ENCODE measurements around the gene CREB3L2. TPM values are rescaled to one million over a fixed set of nuclear protein-coding genes. Genes with fewer than 3 reads are reported as not detected.

CREB3L2 gene
- polyA plus RNA-seq, 3 donors = 6.9 to 12.9 (median 11.9) TPM

DNA sequence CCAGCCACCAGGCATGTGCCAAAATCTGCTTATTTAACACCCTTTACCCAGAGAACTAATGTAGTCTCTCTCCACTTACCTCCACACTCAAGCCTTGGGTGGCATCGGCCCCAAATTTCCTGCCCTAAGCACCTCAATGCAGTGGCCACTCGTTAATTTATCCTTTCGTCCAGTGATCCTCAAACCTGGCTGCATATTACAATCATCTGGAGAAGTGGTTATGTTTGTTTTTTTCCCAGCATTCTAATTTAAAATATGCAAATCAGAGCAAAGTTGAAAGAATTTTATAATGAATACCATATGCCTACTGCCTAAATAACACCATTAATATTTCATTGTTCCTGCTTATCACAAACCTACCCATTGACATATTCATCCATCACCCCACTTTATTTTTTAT lies 25.7 kb downstream of the CREB3L2 start:
- Mint-ChIP-seq H3K4me1 (peaks cover 23% of the 10 kb centered on the region), H3K9me3 (peaks cover 0 to under 1% (median 0%) of the 10 kb centered on the region in 7 donors), H3K4me3 (no peak overlapping the region), H3K27ac (peak overlapping the region in 1 of 7 donors; percentile 51), H3K36me3 (peaks cover 3 to 25% of the 10 kb centered on the region in 2 donors), H3K27me3 (ENCODE audit: low read depth in 3 of 3) (peaks cover 0 to 3% (median 0%) of the 10 kb centered on the region in 3 donors)
- Histone ChIP-seq H3K79me2 (ENCODE audit: insufficient read depth, low read length) (peaks cover 87% of the 10 kb centered on the region), H3K9ac (ENCODE audit: insufficient read depth, low read length, poor library complexity, severe bottlenecking) (no peak overlapping the region), H3K4me2 (replicated peaks; ENCODE audit: extremely low read depth, low read length, poor library complexity, severe bottlenecking) (no peak overlapping the region), H3K27me3 (ENCODE audit: control insufficient read depth in 2 of 2, insufficient read depth in 2 of 2, low read length in 2 of 2) (no peaks in the 10 kb centered on the region), H3K4me1 (ENCODE audit: control insufficient read depth in 1 of 2, insufficient read depth in 2 of 2, low read length in 2 of 2) (peaks cover 0 to 3% of the 10 kb centered on the region in 2 donors), H2AFZ (ENCODE audit: insufficient read depth, low read depth, low read length, poor library complexity, severe bottlenecking) (no peak overlapping the region), H3K4me3 (replicated peaks in 1 of 3; ENCODE audit: low read depth in 2 of 3, low read length in 3 of 3) (no peak overlapping the region), H4K20me1 (ENCODE audit: insufficient read depth, low read length) (peaks cover 17% of the 10 kb centered on the region), H3K36me3 (replicated peaks in 1 of 2; ENCODE audit: control insufficient read depth in 1 of 2, insufficient read depth in 2 of 2, low read length in 2 of 2) (no peaks in the 10 kb centered on the region), H3K27ac (ENCODE audit: low read depth in 1 of 2, low read length in 2 of 2) (no peak overlapping the region), H3K9me3 (replicated peaks in 1 of 2; ENCODE audit: control insufficient read depth in 1 of 2, insufficient read depth in 1 of 2, low read length in 2 of 2) (no peaks in the 10 kb centered on the region)
- TF ChIP-seq, protein P1, sequence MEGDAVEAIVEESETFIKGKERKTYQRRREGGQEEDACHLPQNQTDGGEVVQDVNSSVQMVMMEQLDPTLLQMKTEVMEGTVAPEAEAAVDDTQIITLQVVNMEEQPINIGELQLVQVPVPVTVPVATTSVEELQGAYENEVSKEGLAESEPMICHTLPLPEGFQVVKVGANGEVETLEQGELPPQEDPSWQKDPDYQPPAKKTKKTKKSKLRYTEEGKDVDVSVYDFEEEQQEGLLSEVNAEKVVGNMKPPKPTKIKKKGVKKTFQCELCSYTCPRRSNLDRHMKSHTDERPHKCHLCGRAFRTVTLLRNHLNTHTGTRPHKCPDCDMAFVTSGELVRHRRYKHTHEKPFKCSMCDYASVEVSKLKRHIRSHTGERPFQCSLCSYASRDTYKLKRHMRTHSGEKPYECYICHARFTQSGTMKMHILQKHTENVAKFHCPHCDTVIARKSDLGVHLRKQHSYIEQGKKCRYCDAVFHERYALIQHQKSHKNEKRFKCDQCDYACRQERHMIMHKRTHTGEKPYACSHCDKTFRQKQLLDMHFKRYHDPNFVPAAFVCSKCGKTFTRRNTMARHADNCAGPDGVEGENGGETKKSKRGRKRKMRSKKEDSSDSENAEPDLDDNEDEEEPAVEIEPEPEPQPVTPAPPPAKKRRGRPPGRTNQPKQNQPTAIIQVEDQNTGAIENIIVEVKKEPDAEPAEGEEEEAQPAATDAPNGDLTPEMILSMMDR (IDR thresholded peaks at IDR 0.05) = no peak
- WGBS (ENCODE audit: insufficient coverage) = no CpG with 5 or more reads among the region's 3 CpGs
- intact Hi-C loops (cut with micrococcal nuclease) = no loop called here
- DNase-seq = no peak

DNA sequence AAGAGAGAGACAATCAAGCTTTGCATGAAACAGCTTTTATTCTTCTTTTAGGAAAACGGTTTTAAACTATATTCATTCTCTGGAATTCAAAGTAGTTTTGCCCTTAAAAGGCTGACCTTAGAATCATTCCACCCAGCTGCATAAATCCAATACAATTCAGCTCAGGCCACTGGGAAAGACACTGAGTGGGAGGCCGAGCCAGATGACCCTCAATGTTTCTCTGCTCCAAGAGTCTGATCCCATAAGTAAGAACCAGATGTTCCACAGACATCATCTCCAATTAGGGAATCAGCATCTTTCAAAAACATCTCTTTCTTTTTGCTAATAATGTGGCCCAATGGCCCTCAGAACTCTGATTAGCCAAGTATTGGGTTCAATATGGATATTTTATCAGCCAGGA lies 26.1 kb downstream of the CREB3L2 start:
- H3K27me3 ChIP-seq (ENCODE audit: control insufficient read depth in 2 of 2, insufficient read depth in 2 of 2, low read length in 2 of 2) = no peaks in the 10 kb centered on the region
- no peak overlapping the region for H3K4me3 Mint-ChIP-seq
- H3K4me2 ChIP-seq (replicated peaks; ENCODE audit: extremely low read depth, low read length, poor library complexity, severe bottlenecking) = no peak overlapping the region
- H3K9ac ChIP-seq (ENCODE audit: insufficient read depth, low read length, poor library complexity, severe bottlenecking) = no peak overlapping the region
- peaks cover 84% of the 10 kb centered on the region for H3K79me2 ChIP-seq (ENCODE audit: insufficient read depth, low read length)
- peaks cover 0 to 3% (median 0%) of the 10 kb centered on the region in 7 donors for H3K9me3 Mint-ChIP-seq
- DNase-seq = no peak
- peaks cover 3 to 21% of the 10 kb centered on the region in 2 donors for H3K36me3 Mint-ChIP-seq
- peaks cover 20% of the 10 kb centered on the region for H3K4me1 Mint-ChIP-seq
- no peaks in the 10 kb centered on the region for H3K36me3 ChIP-seq (replicated peaks in 1 of 2; ENCODE audit: control insufficient read depth in 1 of 2, insufficient read depth in 2 of 2, low read length in 2 of 2)
- TF ChIP-seq, protein P1 (IDR thresholded peaks at IDR 0.05) = no peak
- peaks cover 0 to 3% of the 10 kb centered on the region in 2 donors for H3K4me1 ChIP-seq (ENCODE audit: control insufficient read depth in 1 of 2, insufficient read depth in 2 of 2, low read length in 2 of 2)
- H3K9me3 ChIP-seq (replicated peaks in 1 of 2; ENCODE audit: control insufficient read depth in 1 of 2, insufficient read depth in 1 of 2, low read length in 2 of 2) = no peaks in the 10 kb centered on the region
- no peak overlapping the region for H3K27ac Mint-ChIP-seq
- intact Hi-C loops (cut with micrococcal nuclease) = no loop called here
- H2AFZ ChIP-seq (ENCODE audit: insufficient read depth, low read depth, low read length, poor library complexity, severe bottlenecking) = no peak overlapping the region
- no peak overlapping the region for H3K27ac ChIP-seq (ENCODE audit: low read depth in 1 of 2, low read length in 2 of 2)
- no peak overlapping the region for H3K4me3 ChIP-seq (replicated peaks in 1 of 3; ENCODE audit: low read depth in 2 of 3, low read length in 3 of 3)
- peaks cover 17% of the 10 kb centered on the region for H4K20me1 ChIP-seq (ENCODE audit: insufficient read depth, low read length)
- WGBS (ENCODE audit: insufficient coverage) = 88% methylated on average over 2 of the region's 2 CpGs
- H3K27me3 Mint-ChIP-seq (ENCODE audit: low read depth in 3 of 3) = no peaks in the 10 kb centered on the region

Measured in CD14-positive monocyte (primary cell).